Activated naive CD4-positive, alpha-beta T cell treated with anti-CD3 and anti-CD28 coated beads, Interleukin-2, amount 50 U/mL, for 16 hours (primary cell): ENCODE data around the gene IKZF1.
"Not testable (repeated sequence)": the region's sequence is repeated elsewhere in the genome, so short reads cannot be mapped to it uniquely, and the experiment has no call there.

Experiments used
- DNase-seq: peaks from one replicate; pipeline ENCODE4 v3.0.0-alpha.2; 2020

IKZF1 gene

GRCh38 chr7:50335795-50336754 lies 31.6 kb downstream of the IKZF1 start:
- peak; percentile 84 for DNase-seq

GRCh38 chr7:50336894-50337703 lies 32.6 kb downstream of the IKZF1 start:
- DNase-seq: no peak

DNA sequence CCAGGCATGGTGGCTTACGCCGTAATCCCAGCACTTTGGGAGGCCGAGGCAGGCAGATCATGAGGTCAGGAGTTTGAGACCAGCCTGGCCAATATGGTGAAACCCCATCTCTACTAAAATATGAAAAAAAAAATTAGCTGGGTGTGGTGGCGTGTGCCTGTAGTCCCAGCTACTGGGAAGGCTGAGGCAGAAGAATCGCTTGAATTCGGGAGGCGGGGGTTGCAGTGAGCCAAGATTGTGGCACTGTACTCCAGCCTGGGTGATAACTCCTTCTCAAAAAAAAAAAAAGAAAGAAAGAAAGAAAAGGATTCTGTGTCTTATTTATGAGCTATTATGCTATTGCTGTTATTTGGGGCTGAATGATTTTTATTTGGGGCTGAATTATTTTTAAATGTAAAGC lies 35.0 kb downstream of the IKZF1 start:
- not testable (repeated sequence) for DNase-seq

- DNase-seq: peak; percentile 35
Measured at GRCh38 chr7:50339990-50340500, 35.5 kb downstream of the IKZF1 start.

GRCh38 chr7:50341724-50342123 lies 37.2 kb downstream of the IKZF1 start:
- no peak for DNase-seq

DNA sequence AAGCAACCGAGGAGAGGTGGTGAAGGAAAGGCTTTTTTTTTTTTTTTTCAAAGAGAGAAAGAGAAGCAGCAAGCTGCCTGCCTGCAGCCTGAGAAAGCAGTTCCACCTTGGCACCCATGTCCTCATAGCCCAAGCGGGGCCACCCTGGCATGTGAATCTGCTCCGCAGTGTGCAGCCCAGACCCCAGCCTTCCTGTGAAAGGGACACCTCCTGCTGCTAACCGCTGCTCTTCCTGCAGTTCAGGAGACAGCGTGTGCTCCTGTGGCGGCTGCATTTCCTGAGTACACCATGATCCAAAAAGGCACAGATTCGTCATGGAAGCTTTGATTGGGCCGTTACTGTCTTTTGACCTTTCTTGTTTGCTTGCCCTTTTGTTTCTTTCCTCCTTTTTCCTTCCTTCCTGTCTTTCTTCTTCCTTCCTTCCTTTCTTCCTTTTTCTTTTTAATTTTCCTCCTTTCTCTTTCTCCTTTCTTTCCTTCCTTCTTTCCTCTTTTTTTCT lies 38.1 kb downstream of the IKZF1 start:
- DNase-seq: peak; percentile 33

DNA sequence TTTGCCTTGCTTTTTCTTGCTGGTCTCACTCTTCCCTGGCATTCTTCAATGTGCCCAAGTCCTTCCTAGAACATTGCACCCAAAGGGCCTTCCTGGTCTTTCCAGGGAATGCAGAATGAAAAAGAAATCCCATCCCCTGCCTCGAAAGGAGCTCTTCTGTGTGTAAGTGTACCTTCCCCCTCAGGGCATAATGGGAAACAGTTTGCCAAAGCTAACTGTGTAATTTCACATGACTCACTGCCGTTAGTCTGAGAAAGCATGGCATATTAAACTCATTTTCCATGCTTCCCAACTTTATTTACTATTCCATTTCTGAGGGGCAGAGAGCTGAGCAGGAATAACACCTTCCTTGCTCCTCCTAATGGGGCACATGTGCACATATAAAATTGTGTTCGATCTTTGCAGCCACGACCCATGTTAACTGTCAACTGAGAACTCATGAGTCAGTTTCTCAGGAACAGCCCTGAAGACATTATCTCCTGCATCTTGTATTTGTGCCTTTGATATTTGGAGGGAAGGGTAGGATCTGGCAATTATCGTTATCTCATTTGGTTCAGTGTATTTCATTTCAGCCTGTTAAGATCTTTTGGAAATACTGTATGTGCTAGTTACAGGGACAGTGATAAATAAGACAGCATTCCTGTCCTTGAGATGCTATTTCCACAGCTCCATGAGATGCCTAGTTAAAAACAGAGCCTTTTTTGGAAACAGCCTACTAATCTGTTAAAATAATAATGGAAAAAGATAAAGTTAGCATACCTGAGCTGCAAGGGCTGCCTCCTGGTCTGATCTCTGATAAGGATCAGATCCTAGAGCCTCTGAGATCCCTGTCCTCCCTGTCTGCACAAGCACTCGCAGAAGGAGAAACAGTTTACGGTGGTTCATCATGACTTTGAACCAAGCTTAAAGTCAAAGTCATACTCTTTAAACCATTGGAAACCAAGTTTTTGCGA lies 42.3 kb downstream of the IKZF1 start:
- no peak for DNase-seq

GRCh38 chr7:50347693-50348092 lies 43.2 kb downstream of the IKZF1 start:
- DNase-seq: peak; percentile 50

DNA sequence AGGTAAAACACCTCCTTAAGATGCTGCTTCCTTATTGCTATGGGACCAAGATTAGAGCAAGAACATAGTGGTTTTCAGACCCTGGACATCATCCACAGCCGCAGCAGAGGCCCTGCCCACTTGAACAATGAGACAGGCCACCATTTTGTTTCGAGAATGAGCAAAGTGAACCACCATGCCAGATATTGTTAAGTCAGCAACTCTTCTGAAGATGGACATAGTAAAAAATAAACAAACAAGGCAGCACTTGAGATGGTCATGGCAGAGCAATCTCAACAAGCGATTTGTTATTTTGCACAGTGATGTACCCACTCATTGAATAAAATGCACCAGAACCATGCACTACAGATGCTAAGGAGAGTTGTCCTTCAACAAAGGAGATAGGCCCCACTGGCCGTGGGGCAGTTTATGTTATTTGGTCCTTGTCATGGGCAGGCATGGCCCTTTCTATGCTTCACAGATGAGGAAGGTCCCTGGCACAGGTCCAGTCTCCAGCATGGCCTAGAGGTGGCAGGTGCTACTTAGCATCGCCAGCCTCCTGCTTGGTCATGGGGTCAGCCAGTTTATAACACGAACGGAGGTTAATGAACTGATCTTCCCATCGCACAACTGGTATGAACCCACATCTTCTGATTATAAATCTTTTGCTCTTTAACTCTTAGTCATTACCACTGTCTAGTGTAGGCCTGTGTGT lies 44.1 kb downstream of the IKZF1 start:
- DNase-seq: no peak

DNA sequence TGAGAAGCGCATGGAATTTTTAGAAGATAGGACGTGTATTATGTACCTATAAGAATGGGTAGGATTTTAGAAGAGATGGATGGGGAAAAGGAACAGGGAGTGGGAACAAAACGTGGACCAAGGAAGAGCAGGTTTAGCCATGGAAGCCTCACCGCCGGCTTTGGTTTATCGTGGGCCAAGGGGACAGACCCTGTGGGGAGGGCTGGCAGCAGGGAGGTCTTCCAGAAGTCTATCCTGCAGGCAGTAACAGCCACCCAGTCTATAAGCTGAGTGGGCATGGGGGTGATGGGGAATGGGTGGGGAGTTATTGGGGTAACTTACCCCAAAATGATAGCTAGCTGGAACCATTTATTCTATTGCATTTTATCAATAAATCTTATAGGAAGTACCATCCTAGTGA lies 44.9 kb downstream of the IKZF1 start:
- no peak for DNase-seq

DNA sequence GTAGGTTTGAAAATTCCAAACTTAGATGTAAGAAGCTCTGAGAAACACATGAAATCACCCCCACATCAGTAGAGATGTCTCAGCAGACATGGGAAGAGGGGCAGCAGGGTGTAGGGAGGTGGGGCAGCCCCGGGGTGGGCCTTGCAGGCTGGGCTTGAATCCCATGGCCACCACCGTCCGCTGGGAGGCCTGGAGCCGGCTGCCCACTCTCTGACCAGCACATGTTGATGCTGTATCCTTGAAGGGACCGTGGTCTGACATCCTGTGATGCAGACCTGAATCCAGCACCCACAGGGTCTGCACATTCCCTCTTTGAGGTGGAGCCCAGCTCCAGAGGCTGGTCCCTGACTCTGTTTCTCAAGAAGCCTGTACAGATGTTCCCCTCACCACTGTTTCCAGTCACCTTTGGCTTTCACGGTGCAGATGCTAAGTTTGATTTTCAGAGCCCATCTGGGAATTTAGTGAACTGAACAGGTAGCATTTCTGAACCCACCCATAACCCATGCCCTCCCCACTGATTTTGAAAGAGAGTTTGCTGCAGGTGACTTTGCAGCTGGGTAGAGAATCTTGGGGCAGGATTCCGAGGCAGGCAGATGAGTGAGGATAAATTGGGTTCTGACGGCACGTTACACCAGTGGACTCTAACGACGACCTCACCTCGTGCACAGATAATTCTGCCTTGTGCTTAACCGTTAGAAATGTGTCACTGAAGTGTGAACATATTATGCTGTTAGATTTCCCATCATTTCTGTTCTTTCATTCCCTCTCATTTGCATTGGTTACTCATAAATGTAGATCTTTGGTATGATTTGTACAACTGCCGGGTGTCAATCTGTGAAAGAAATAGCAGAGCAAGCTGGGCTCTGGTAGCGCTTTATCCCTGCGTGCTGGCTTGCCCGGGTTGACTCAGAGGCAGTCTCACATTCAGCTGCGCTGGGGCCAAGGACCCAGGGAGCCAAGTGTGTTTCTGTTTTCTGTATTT lies 45.7 kb downstream of the IKZF1 start:
- DNase-seq: peak; percentile 87

DNA sequence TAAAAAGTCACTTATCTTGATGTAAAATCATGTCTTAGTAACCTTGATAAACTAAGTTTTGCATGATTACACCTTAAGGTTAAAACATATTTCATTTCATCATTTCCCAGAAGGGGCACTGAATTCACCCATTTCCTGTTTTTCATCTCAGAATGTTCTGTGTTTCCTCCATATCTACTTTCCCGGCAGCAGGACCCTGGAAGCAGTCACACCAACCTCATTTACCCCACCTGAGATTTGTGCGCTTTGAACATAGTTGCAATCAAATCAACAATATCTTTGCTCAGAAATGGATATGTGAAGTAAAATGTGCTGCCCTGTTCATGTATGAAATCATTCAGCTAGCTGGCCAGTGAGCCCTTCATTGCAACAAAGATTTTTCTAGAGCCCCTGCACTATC lies 46.8 kb downstream of the IKZF1 start:
- DNase-seq: no peak

DNA sequence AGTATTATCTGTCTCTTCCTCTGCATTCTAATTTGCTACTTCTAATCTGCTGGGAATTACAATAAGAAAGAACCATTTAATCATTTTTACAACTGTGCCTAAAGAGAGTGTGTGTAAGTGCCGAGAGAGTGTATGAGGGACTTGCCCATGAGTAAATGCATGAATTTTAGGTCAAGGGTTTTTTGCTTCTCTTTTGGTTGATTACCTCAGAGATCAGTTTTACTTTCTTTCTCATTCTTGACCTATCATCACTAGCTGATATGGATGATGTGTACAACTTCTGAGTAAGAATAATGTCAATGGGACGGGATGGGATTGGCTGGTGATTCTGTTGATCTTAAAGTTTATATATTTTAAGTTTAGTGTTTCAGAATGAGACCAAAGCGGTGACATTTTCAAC lies 47.8 kb downstream of the IKZF1 start:
- no peak for DNase-seq

GRCh38 chr7:50352751-50353150 lies 48.2 kb downstream of the IKZF1 start:
- no peak for DNase-seq

GRCh38 chr7:50353201-50353600 lies 48.7 kb downstream of the IKZF1 start:
- no peak for DNase-seq

DNA sequence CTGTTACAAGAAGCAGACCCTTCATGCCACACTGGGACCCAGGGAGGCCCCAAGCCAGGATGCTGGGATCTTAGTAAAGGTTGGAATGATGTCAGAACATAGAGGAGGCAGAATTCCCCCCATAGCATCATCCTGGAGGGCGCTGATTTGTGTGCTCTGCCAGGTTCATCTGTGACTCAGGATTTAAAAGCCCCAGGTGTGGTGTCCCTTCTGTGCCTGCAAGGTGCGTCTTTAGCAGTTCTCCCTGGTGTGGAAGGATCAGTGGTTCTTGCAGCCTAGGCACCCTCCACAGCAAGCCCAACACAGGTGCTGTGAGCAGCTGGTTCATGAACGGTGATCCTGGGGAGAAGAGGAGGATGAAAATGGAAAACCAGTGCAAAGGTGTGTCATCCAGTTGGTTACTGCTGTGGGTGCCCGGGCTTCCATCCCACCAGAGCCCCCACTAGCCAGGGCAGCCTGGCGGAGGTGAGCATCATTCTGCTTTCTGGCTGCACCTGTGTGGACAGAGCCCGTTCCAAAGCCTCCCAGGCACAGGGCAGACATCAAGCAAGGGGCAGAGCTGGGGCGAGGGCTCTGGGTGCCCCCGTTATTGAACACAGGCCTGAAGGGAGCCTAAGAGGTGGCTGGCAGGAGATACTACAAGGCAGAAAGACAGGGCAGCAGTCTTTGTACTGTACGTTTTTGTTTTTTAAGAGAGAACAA lies 49.5 kb downstream of the IKZF1 start:
- no peak for DNase-seq

DNA sequence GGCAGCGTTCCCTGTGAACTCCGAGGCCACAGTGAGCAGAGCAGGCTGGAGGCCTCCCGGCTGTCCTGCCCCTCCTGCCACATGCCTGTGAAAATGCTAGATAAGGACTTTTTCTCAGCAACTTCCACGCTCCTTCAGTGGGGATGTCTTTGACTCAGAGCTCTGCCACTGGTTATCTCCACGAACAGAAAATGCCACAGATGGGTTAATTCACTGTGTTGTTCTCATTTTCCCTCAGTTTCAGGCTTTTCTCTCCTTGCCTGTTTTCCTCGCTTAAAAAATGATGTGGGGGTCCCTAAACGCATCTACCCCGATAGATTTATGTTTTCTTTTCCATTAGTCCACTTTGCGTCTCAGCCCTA lies 51.3 kb downstream of the IKZF1 start:
- no peak for DNase-seq

GRCh38 chr7:50356212-50356944 lies 51.9 kb downstream of the IKZF1 start:
- no peak for DNase-seq

GRCh38 chr7:50356945-50357268 lies 52.4 kb downstream of the IKZF1 start:
- no peak for DNase-seq
